Activated T-cell treated with anti-CD3 and anti-CD28 coated beads for 48 hours (primary cell): ENCODE data around the gene NFAM1.

Source experiments
- DNase-seq: peaks from one replicate; pipeline ENCODE4 v3.0.0-alpha.2; 2020; ENCODE audit warnings: low read depth

Gene NFAM1, protein sequence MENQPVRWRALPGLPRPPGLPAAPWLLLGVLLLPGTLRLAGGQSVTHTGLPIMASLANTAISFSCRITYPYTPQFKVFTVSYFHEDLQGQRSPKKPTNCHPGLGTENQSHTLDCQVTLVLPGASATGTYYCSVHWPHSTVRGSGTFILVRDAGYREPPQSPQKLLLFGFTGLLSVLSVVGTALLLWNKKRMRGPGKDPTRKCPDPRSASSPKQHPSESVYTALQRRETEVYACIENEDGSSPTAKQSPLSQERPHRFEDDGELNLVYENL

GRCh38 chr22:42432020-42432596, at the start of gene NFAM1:
NFAM1 (minus strand) TSS chr22:42432403; CDS start chr22:42432357, 46 bp downstream.
- DNase-seq, result no peak

- no peak for DNase-seq
These were observed 42.9 kb upstream of the NFAM1 start for GRCh38 chr22:42475122-42475521.

DNA sequence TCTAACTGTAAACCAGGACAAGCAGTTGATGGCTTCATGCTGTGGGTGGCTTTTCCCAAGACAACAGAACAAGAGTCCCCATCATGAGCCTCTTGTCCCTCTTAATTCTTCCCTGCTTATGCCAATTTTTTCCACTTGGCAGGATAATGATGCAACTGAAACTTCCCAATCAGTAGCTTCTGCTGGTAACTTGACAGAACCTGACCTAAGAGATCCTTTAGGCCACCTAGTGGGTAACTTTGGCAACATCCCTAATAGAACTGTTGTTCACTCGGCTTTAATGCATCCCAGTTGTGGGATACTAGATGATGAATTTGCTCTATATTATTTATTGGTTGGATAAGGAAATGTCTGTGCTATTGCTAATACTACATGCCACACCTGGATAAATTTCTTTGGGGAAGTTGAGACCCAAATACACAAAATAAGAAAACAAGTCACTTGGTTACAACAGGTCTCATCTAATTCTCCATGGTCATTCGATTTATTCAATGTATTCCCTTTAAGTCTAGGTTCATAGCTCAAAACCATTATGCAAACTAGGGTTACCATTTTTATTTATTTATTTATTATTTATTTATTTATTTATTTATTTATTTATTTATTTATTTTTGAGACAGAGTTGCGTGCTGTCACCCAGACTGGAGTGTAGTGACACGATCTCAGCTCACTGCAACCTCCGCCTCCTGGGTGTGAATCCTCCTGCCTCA, 41.4 kb upstream of the NFAM1 start:
- DNase-seq, result no peak

- DNase-seq, result no peak
These were observed 40.5 kb upstream of the NFAM1 start for GRCh38 chr22:42472671-42473070.

DNA sequence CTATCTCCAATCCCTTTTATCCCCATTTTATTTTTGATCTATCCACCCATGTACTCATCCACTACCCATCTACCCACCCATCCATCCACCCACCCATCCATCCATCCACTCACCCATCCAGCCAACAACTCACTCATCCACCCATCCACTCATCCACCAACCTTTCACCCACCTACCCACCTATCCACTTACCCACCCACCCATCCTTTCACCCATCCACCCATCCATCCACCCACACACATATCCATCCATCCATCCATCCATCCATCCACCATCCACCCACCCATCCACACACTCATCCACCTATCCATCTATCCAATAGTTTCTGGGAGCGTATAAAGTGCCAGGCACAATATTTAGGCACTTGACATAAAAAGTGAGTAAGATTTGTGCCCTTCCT, 39.2 kb upstream of the NFAM1 start:
- no peak for DNase-seq

DNA sequence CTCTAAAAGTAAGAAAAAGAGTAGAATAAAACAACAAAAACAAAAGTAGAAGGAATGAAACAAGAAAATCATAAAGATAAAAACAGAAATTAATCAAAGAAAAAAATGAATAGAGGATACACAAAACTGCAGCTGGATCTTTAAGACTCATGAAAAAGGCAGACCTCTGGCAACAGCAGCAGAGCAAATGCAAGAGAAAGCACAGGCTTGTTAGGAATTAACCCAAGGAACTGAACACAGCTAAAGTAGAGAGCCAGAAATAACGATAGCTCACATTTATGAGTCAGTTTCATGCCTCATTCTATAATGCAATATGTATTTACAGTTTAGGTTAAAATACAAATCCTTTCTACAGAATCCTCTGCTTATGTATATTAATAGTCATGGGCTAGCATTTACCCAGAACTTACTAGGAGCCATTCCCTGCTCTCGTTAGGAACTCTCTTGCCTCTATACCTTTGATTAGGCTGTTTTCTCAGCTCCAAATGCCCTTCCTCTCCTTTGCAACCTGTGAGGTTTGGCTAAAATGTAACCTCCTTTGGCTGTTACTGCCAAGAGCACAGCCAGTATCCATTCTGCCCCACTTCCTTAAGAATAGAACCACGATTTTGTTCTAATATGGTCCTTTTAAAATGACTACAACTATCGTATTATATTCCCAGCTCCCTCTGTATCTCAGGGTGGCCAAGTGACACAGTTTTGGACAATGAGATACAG, 38.3 kb upstream of the NFAM1 start:
- no peak for DNase-seq

- no peak for DNase-seq
These were observed 36.6 kb upstream of the NFAM1 start for GRCh38 chr22:42468841-42469240.

DNA sequence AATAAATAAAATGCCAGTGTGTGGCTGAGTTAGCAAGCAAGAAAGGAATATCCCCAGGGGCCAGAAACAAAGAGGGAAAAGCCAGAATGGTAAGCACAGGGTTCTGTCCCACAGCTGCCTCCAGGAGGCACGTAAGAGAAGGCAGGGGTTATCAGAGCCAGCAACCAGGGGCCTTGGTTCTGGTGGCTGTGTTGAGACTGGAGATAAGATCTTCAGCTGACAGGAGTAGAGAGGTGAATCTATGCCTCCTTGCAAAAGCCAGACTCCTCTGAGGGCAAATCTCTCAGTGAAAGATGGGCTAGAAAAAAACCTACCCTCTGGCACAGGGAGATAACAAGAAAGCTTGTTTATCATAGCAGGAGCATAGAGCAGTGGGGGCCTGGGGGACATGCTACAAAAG, 29.8 kb upstream of the NFAM1 start:
- no peak for DNase-seq

- DNase-seq, result no peak
These were observed 29.3 kb upstream of the NFAM1 start for GRCh38 chr22:42461511-42461910.

DNA sequence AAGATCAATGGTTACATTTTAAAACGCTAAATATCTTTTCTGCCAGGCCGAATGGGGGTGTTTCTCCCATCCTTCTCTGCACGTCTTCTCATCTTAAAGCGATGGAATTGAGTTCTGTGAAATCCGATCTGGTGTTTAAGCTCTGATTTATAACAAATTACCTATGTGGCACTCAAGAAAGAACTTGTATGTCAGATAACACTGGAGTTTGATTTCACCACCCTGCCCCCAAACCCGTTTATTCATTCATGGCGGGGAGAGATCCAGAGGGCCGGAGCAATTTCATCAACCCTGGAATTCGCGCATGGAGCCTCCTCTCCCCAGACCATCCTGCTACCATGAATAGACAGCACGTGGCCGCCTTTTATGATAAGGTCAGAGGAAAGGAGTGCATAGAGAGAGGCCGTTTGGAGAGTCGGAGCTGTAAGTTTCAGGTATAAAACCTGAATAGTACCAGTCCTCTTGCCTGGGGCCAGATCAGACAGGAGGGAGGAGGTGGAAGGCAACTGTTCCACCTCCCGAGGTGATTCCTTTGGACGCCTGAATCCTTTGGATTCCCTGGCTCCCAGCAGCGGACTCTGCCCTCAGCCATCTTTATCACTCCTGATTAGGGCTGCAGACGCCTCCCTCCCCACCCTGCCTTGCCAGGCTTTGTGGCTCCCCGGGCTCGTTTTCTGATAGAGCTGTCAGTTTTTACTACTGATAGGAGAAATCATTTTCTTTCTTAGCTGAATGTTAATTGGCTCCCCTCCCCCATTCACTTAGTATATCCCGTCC, 27.3 kb upstream of the NFAM1 start:
- no peak for DNase-seq

DNA sequence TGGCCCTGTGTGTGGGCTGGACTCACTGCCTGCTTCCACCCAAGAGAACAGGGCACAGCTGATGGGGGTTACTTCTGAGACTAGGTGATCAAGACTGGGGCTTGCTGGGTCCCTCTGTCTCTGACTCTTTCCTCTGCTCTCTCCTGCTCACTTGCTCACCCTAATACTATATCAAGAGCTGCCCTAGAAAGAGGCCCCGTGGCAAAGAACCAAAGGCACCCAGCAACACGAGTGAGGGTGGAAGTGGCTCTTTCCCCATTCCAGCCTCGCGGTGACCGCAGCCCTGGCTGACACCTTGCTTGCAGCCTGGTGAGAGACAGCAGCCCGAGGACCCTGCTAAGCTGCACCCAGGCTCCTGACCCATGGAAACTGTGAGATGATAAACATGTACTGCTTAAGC, 20.7 kb upstream of the NFAM1 start:
- DNase-seq, result no peak

DNA sequence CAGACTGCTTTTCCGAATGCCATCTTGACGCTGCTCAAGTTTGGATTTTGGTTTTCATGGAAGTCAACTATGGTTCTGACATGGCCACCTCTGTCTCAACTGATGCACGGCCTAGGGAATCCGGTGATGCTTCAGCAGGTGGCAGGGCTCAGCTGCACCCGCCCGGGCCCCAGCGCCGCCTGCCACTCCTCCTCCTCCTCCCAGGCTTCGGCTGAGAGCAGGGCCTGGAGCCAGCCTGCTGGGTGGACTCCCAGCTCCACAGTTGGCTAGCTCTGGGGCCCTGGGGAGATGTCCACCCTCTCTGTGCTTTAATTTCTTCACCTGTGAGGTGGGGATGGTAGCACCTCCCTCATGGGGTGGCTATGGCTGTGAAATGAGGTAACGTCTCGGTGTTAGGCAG, 20.3 kb upstream of the NFAM1 start:
- DNase-seq, result no peak

DNA sequence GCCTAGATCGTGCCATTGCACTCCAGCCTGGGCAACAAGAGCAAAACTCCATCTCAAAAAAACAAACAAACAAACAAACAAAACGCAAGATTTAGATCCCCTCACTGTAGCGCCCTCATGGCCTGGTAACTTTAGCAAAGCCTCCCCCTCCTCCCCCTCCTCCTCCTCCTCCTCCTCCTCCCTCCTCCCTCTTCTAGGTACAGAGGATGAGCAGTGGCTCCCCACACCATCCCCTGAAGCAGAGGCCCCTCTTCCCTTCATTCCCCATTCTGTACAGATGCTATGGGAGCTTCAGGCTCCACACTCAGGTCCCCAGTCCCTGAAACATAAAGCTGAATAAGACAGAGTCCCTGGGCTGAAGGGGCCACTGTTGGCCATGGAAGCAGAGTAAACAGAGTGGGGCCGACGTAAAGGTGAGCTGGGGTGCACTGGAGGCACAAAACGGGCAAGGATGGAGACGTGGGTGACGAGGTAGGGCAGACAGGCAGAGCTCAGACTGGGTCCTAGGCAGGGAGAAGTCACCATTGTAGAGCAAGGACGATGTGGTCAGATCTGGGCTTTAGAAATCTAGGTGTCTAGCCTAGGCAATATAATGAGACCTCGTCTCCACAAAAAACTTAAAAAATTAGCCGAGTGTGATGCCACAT, 19.4 kb upstream of the NFAM1 start:
- no peak for DNase-seq

DNA sequence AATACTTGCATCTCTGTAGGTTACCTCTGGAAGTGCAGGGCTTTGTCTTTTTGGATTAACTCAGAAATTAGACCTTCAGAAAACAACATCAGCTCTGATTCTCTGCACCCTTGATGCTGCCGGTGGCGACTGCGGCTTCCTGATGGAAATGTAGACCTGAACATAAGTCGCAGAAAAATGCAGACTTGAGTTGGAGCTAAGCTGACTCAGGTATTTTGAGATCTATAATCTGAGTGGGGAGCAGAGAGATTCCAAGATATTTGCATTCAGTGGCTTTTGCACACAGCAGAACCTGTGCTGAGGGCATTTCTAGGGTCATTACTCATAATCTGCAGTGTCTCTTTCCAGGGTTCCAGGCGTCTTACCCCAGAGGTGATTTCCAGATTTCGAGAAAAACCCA, 18.7 kb upstream of the NFAM1 start:
- no peak for DNase-seq

- DNase-seq, result no peak
These were observed 13.9 kb upstream of the NFAM1 start for GRCh38 chr22:42446151-42446550.

DNA sequence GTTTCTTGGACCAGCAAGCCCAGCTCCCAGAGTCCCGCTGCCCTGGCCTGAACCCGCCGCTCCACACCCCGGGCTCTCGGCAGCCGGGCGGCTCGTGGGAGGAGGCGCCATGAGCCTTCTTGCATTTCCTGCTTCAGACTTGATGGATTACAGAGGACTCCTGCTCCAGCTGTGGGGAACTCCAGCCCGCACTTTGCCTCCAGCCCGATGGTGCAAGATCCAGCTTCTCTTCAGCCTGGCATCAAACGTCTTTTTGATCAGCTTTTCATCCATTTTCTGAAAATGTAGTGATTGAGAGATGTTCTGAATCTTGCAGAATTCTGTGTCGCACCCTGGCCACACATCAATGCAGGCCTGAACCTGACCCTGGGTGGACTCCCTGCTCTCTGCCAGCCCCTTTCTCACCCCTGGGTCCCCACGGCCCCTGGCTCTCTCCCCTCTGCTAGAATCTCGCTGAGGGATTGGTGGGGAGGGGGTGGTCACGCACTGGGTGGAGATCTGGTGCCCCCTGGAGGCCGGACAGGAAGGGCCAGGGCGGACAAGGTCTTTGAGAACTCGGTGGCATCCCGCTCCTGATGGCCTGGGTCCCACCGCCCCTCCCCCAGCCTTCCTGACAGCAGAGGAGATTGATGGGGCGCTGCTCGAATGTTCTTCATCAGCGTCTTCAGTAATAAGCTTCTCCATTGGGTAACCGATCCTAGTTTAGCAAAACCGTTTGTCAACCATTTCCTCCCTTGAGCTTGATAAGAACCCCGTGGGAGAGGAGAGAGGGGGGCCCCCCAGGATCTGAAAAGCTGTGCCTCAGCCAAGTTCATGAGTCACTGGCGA, 12.1 kb upstream of the NFAM1 start:
- DNase-seq, result peak; percentile 70

GRCh38 chr22:42443240-42444076, 11.3 kb upstream of the NFAM1 start:
- no peak for DNase-seq

DNA sequence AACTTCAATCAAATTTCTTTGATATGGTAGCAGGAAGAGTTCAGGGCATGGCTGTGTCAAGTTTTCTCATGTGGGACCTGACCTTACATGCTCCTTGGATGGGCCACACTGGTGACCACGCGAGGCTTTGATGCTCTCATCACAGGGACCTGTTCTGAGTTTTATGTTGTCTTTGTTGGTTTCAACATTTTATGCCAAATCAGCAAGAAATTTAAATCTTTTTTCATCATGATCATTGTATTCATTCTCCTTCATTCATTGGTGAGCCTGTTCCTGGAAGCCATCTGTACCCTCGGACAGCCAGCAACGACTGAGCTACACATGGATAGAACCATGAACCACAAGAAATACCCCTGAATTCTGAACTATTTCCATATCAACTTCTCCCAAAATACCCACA, 10.5 kb upstream of the NFAM1 start:
- no peak for DNase-seq

DNA sequence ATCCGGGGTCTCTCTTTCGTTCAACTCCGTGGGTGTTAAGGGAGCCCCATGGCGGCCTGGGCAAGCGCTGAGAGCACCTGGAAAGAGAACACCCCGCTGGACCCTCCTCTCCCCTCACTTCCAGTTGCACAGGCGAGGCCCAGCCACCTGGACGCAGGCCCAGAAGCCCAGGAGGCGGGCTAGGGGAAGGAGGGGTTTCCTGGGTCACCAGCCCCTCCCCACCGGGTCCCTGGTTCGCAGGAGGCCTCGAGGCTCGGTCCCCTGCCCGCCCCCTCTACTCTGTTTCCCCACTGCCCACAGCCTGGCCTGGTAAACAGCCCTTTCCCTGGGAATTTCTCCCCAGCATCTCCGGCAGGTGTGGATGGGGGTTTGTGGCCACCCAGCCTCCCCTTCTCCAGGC, 8.5 kb upstream of the NFAM1 start:
- DNase-seq, result no peak
